Activated naive CD4-positive, alpha-beta T cell treated with anti-CD3 and anti-CD28 coated beads, Interleukin-2, amount 50 U/mL, for 24 hours (primary cell): ENCODE measurements around the gene SPRED1.
"Not testable (repeated sequence)": the region's sequence is repeated elsewhere in the genome, so short reads cannot be mapped to it uniquely, and the experiment has no call there.

ENCODE experiments used
- H3K27ac Mint-ChIP-seq: one replicate; pipeline ENCODE4 v1.8.0; 2021; ENCODE audit warnings: mild to moderate bottlenecking, mixed read lengths
- H3K27me3 Mint-ChIP-seq: one replicate; pipeline ENCODE4 v1.8.0; 2021; ENCODE audit warnings: mixed read lengths
- H3K36me3 Mint-ChIP-seq: one replicate; pipeline ENCODE4 v1.8.0; 2021; ENCODE audit warnings: mixed read lengths
- H3K4me1 Mint-ChIP-seq: one replicate; pipeline ENCODE4 v1.8.0; 2021; ENCODE audit warnings: mixed read lengths
- H3K4me3 Mint-ChIP-seq: one replicate; pipeline ENCODE4 v1.8.0; 2021; ENCODE audit warnings: mild to moderate bottlenecking, mixed read lengths
- H3K9me3 Mint-ChIP-seq: one replicate; pipeline ENCODE4 v1.8.0; 2021; ENCODE audit warnings: mixed read lengths

Gene SPRED1

GRCh38 chr15:38225381-38225780, 27.3 kb upstream of the SPRED1 start:
- Mint-ChIP-seq H3K27me3 (peaks cover 1% of the 10 kb centered on the region), H3K4me1 (no peaks in the 10 kb centered on the region), H3K9me3 (no peaks in the 10 kb centered on the region), H3K27ac (no peak overlapping the region), H3K36me3 (no peaks in the 10 kb centered on the region), H3K4me3 (no peak overlapping the region)

GRCh38 chr15:38226608-38227266, 25.9 kb upstream of the SPRED1 start:
- H3K4me1 Mint-ChIP-seq: no peaks in the 10 kb centered on the region
- no peaks in the 10 kb centered on the region for H3K36me3 Mint-ChIP-seq
- no peaks in the 10 kb centered on the region for H3K27me3 Mint-ChIP-seq
- no peak overlapping the region for H3K4me3 Mint-ChIP-seq
- no peaks in the 10 kb centered on the region for H3K9me3 Mint-ChIP-seq
- H3K27ac Mint-ChIP-seq: no peak overlapping the region

GRCh38 chr15:38227941-38228340, 24.7 kb upstream of the SPRED1 start:
- Mint-ChIP-seq H3K4me1 (no peaks in the 10 kb centered on the region), H3K9me3 (no peaks in the 10 kb centered on the region), H3K27ac (no peak overlapping the region), H3K36me3 (no peaks in the 10 kb centered on the region), H3K27me3 (no peaks in the 10 kb centered on the region), H3K4me3 (no peak overlapping the region)

- H3K4me1 Mint-ChIP-seq: no peaks in the 10 kb centered on the region
- H3K27me3 Mint-ChIP-seq: no peaks in the 10 kb centered on the region
- H3K36me3 Mint-ChIP-seq: no peaks in the 10 kb centered on the region
- no peak overlapping the region for H3K27ac Mint-ChIP-seq
- no peaks in the 10 kb centered on the region for H3K9me3 Mint-ChIP-seq
- H3K4me3 Mint-ChIP-seq: no peak overlapping the region
These were observed 24.0 kb upstream of the SPRED1 start for GRCh38 chr15:38228618-38229017.

GRCh38 chr15:38229705-38230310, 22.8 kb upstream of the SPRED1 start:
- Mint-ChIP-seq H3K9me3 (no peaks in the 10 kb centered on the region), H3K4me3 (no peak overlapping the region), H3K27ac (no peak overlapping the region), H3K36me3 (no peaks in the 10 kb centered on the region), H3K27me3 (peaks cover 4% of the 10 kb centered on the region), H3K4me1 (no peaks in the 10 kb centered on the region)

- no peak overlapping the region for H3K4me3 Mint-ChIP-seq
- H3K36me3 Mint-ChIP-seq: no peaks in the 10 kb centered on the region
- no peak overlapping the region for H3K27ac Mint-ChIP-seq
- H3K4me1 Mint-ChIP-seq: no peaks in the 10 kb centered on the region
- peaks cover 8% of the 10 kb centered on the region for H3K27me3 Mint-ChIP-seq
- H3K9me3 Mint-ChIP-seq: no peaks in the 10 kb centered on the region
These were observed 21.2 kb upstream of the SPRED1 start for GRCh38 chr15:38231436-38231835.

GRCh38 chr15:38237021-38237420, 15.6 kb upstream of the SPRED1 start:
- H3K27me3 Mint-ChIP-seq: peaks cover 16% of the 10 kb centered on the region

GRCh38 chr15:38238311-38238710, 14.3 kb upstream of the SPRED1 start:
- H3K4me3 Mint-ChIP-seq: no peak overlapping the region
- no peak overlapping the region for H3K27ac Mint-ChIP-seq
- peaks cover 22% of the 10 kb centered on the region for H3K27me3 Mint-ChIP-seq
- no peaks in the 10 kb centered on the region for H3K9me3 Mint-ChIP-seq
- no peaks in the 10 kb centered on the region for H3K36me3 Mint-ChIP-seq
- H3K4me1 Mint-ChIP-seq: no peaks in the 10 kb centered on the region

More at GRCh38 chr15:38237021-38237420, 15.6 kb upstream of the SPRED1 start:
- H3K36me3 Mint-ChIP-seq, H3K4me1 Mint-ChIP-seq, H3K27ac Mint-ChIP-seq, H3K9me3 Mint-ChIP-seq, H3K4me3 Mint-ChIP-seq: not testable (repeated sequence)

- Mint-ChIP-seq H3K9me3 (no peaks in the 10 kb centered on the region), H3K27me3 (peaks cover 29% of the 10 kb centered on the region), H3K4me3 (no peak overlapping the region), H3K4me1 (no peaks in the 10 kb centered on the region), H3K27ac (no peak overlapping the region), H3K36me3 (no peaks in the 10 kb centered on the region)
These were observed 10.6 kb upstream of the SPRED1 start for GRCh38 chr15:38242055-38242454.

GRCh38 chr15:38243278-38244055, 9.2 kb upstream of the SPRED1 start:
- no peaks in the 10 kb centered on the region for H3K36me3 Mint-ChIP-seq
- H3K4me3 Mint-ChIP-seq: no peak overlapping the region
- H3K27me3 Mint-ChIP-seq: peaks cover 37% of the 10 kb centered on the region
- H3K4me1 Mint-ChIP-seq: no peaks in the 10 kb centered on the region
- H3K9me3 Mint-ChIP-seq: no peaks in the 10 kb centered on the region
- H3K27ac Mint-ChIP-seq: no peak overlapping the region

GRCh38 chr15:38247336-38247735, 5.3 kb upstream of the SPRED1 start:
- Mint-ChIP-seq H3K4me3 (no peak overlapping the region), H3K9me3 (no peaks in the 10 kb centered on the region), H3K27ac (no peak overlapping the region), H3K4me1 (peaks cover 12% of the 10 kb centered on the region), H3K27me3 (peaks cover 46% of the 10 kb centered on the region), H3K36me3 (no peaks in the 10 kb centered on the region)

GRCh38 chr15:38253351-38253781, 730 bp downstream of the SPRED1 start:
- Mint-ChIP-seq H3K27ac (peak overlapping the region; percentile 13), H3K27me3 (peaks cover 23% of the 10 kb centered on the region), H3K36me3 (no peaks in the 10 kb centered on the region), H3K4me1 (peaks cover 30% of the 10 kb centered on the region), H3K4me3 (peak overlapping the region; percentile 88), H3K9me3 (no peaks in the 10 kb centered on the region)

GRCh38 chr15:38254051-38254883, 1.6 kb downstream of the SPRED1 start:
- H3K36me3 Mint-ChIP-seq: no peaks in the 10 kb centered on the region
- H3K9me3 Mint-ChIP-seq: no peaks in the 10 kb centered on the region
- peaks cover 30% of the 10 kb centered on the region for H3K4me1 Mint-ChIP-seq
- peak overlapping the region; percentile 30 for H3K27ac Mint-ChIP-seq
- H3K4me3 Mint-ChIP-seq: peak overlapping the region; percentile 88
- peaks cover 19% of the 10 kb centered on the region for H3K27me3 Mint-ChIP-seq

- Mint-ChIP-seq H3K36me3 (no peaks in the 10 kb centered on the region), H3K27me3 (peaks cover 10% of the 10 kb centered on the region), H3K27ac (no peak overlapping the region), H3K9me3 (no peaks in the 10 kb centered on the region), H3K4me1 (peaks cover 29% of the 10 kb centered on the region), H3K4me3 (no peak overlapping the region)
These were observed 3.1 kb downstream of the SPRED1 start for GRCh38 chr15:38255690-38256089.

GRCh38 chr15:38257676-38258075, 5.0 kb downstream of the SPRED1 start:
- no peak overlapping the region for H3K27ac Mint-ChIP-seq
- peaks cover 18% of the 10 kb centered on the region for H3K4me1 Mint-ChIP-seq
- peaks cover 7% of the 10 kb centered on the region for H3K27me3 Mint-ChIP-seq
- no peaks in the 10 kb centered on the region for H3K9me3 Mint-ChIP-seq
- no peak overlapping the region for H3K4me3 Mint-ChIP-seq
- H3K36me3 Mint-ChIP-seq: no peaks in the 10 kb centered on the region
